Measurements from ENCODE around the gene PRDM16. TPM values are rescaled to one million over a fixed set of nuclear protein-coding genes. Genes with fewer than 3 reads are reported as not detected.

PRDM16 gene
- total and polyA plus RNA-seq, 2 of the 13 experiments (the other 11 are each of a cell fraction or from before 2014, with no cell fraction given), result 0.15 to 0.81 TPM

DNA sequence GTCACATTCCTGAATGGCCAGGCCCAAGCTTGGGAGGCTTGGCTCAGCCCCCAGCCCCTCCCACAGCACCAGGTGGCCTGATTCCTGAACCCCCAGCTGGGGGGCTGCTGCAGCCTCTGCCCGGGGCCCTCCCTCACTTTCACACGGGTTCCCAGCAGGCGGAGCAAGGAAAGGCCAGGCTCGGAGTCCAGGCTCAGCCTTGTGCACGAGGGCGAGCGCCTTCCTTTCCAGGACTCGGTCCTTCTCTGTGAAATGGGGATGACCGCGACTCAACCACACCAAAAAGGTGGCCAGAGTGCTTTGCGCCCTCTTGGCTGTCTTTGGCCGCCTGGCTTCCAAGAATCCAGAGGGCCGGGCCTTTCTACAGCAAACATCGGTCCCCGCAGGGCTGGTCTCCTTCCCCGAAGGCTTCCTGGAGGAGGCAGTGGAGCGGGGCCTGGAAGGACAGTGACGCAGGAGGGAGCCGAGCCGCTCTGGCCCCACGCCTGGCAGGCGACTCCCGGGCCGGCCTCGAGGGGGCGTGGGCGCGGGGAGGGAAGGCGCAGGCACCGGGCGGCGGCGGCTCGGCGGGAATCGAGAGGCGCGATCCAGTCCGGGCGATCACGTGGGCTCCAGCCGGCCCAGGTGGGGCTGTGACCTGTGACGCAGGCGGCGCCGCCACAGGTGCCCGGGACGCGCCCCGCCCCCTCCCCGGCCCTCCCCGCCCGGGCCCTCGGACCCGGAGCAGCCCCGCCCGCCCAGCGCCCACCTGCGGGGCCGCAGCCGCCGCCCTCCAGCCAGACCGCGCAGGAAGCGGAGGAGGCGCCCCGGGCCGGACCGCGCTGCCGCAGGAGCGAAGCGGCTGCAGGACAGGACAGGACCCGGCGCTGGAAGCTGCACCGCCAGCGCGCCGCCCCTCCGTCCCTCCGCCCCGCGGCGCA, 385.1 kb downstream of the PRDM16 start, which contains the start of gene ARHGEF16 (continued):
- TF ChIP-seq NFAT5 (CRISPR knock-in tag; IDR thresholded peaks at IDR 0.05) (no peak), NAIF1 (CRISPR knock-in tag; IDR thresholded peaks at IDR 0.05; ENCODE audit: borderline replicate concordance) (no peak), NR3C1 (CRISPR knock-in tag; IDR thresholded peaks at IDR 0.05) (no peak), SKI (IDR thresholded peaks at IDR 0.05; ENCODE audit: partially characterized antibody) (peak; percentile 41), TSC22D2 (CRISPR knock-in tag; IDR thresholded peaks at IDR 0.05; ENCODE audit: borderline replicate concordance) (peak; percentile 8; the same call in 1 of the 2 replicates), NR2F6 (IDR thresholded peaks at IDR 0.05) (no peak), NR2F6 (CRISPR knock-in tag; IDR thresholded peaks at IDR 0.05) (peak; percentile 20; the same call in 1 of the 2 replicates), ZBTB2 (CRISPR knock-in tag; IDR thresholded peaks at IDR 0.05; ENCODE audit: low read depth) (peak; percentile 78; the same call in 1 of the 2 replicates), KLF13 (CRISPR knock-in tag; IDR thresholded peaks at IDR 0.05) (no peak), TGIF2 (CRISPR knock-in tag; IDR thresholded peaks at IDR 0.05) (no peak), NCOA2 (CRISPR knock-in tag; IDR thresholded peaks at IDR 0.05) (peak; percentile 30; the same call in 1 of the 2 replicates), SSRP1 (CRISPR knock-in tag; IDR thresholded peaks at IDR 0.05) (no peak)
- TF ChIP-seq, protein P1, sequence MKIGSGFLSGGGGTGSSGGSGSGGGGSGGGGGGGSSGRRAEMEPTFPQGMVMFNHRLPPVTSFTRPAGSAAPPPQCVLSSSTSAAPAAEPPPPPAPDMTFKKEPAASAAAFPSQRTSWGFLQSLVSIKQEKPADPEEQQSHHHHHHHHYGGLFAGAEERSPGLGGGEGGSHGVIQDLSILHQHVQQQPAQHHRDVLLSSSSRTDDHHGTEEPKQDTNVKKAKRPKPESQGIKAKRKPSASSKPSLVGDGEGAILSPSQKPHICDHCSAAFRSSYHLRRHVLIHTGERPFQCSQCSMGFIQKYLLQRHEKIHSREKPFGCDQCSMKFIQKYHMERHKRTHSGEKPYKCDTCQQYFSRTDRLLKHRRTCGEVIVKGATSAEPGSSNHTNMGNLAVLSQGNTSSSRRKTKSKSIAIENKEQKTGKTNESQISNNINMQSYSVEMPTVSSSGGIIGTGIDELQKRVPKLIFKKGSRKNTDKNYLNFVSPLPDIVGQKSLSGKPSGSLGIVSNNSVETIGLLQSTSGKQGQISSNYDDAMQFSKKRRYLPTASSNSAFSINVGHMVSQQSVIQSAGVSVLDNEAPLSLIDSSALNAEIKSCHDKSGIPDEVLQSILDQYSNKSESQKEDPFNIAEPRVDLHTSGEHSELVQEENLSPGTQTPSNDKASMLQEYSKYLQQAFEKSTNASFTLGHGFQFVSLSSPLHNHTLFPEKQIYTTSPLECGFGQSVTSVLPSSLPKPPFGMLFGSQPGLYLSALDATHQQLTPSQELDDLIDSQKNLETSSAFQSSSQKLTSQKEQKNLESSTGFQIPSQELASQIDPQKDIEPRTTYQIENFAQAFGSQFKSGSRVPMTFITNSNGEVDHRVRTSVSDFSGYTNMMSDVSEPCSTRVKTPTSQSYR (CRISPR knock-in tag; IDR thresholded peaks at IDR 0.05; ENCODE audit: borderline replicate concordance), result peak; percentile 73
